SHP77 treated with DMSO at 0.1 percent for 48 hours (cell line): ENCODE data around the gene KATNB1.
A peak's percentile ranks its signal among the peaks of the same experiment; 100 is the strongest.

Experiments used
- DNase-seq: peaks from one replicate; lab custom pipeline; 2025; lab: John Stamatoyannopoulos, UW

KATNB1 gene

GRCh38 chr16:57735755-57736418 is at the start of gene KATNB1:
TSS of gene KATNB1 (plus strand) at chr16:57735770. CDS start at chr16:57737244, 1,474 bp downstream.
- DNase-seq: no peak

DNA sequence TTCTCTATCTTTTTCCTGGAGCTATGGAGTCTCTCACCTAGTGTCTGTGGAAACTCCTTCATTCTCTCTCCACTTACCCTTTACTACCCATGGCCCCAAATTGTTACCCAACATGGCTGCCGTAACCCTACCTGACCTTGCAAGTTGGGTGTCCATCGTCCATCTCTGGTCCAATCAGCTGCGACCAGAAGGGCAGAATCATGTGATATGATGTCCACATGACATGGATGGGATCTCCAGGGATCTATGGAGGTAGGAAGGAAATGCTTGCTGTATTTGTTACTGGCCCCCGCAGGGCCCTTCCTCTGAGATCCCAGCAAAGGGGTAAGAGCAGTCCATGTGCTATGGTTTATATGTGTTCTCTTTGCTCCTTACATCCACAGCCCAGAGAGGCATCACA is 49.0 kb upstream of the KATNB1 start:
- DNase-seq: no peak

DNA sequence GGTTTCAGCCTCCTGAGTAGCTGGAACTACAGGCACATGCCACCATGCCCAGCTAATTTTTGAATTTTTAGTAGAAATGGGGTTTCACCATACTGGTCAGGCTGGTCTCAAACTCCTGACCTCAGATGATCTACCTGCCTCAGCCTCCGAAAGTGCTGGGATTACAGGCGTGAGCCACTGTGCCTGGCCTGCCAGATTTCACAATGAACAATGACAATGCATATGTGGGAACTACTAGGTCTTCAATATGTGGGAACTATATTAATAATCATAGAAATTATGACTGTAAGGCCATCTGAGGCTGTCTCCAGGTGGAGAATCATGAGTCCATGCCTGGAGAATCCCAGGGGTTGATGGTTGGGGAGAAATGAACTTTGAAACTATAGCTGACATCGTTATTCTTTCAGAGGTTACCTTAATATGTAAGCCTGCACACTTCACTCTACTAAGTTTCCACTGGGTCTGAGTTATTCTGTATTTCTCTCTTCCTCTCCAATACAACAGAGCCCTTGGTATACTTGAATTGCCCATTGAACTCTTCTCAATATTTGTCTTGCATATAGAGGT is 48.1 kb upstream of the KATNB1 start:
- no peak for DNase-seq

- DNase-seq: no peak
These were observed 47.0 kb upstream of the KATNB1 start for GRCh38 chr16:57688487-57688986.

GRCh38 chr16:57688987-57689761 is 46.4 kb upstream of the KATNB1 start:
- no peak for DNase-seq

DNA sequence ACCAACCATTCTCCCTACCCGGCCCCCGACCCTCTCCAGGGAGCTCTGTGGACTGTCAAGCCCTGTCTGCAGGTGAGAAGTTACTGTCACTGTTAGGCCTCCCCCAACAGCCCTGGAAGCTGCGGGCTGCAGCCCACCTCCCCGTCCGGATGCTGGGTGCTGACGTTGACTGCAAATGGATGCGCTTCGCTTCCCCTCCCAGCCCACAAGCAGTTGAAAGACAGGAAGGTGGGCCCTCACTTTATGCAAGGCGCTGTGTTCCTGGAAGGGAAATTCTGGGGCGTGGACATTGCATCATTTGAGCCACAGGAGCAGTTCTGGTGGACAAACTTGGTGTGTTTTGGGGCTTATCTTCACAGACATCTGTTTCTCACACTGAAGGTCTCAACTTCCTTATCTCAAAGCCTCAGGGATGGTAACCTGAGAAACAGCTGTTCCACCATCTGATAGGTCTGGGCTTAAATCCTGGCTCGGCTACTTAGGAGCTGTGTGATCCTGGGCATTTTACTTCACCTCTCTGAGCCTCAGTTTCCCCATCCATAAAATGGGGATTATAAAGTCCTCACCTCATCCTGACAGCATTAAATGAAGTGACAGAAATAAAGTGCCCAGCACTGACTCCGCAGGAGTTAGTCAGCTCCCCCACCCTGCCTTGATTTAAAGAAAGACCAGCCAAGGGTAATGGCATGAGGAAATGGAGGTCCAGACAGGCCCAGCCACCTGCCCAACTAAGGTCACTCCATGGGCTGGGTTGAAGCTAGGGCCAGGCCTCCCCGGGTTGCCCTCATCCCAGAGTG is 45.6 kb upstream of the KATNB1 start:
- DNase-seq: no peak

GRCh38 chr16:57690782-57691471 is 44.6 kb upstream of the KATNB1 start:
- no peak for DNase-seq

DNA sequence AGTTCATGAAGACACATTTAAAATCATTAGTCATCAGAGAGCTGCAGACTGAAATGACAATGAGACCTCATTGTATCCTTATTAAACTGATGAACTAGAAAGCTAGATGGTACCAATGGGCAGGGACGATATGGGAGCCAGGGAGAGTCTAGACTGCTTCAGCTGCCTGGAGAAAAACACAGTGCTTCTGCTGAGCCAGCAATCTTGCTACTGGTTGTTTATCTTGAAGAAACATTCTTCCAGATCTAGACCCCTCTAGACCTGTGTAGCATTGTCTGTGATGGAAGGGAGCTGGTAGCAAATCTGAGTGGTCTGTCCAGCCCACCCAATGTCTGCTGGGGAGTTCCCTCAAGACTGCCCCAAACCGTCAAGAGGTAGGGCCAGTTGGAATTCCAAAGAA is 42.9 kb upstream of the KATNB1 start:
- DNase-seq: no peak

- no peak for DNase-seq
These were observed 42.0 kb upstream of the KATNB1 start for GRCh38 chr16:57693550-57693949.

DNA sequence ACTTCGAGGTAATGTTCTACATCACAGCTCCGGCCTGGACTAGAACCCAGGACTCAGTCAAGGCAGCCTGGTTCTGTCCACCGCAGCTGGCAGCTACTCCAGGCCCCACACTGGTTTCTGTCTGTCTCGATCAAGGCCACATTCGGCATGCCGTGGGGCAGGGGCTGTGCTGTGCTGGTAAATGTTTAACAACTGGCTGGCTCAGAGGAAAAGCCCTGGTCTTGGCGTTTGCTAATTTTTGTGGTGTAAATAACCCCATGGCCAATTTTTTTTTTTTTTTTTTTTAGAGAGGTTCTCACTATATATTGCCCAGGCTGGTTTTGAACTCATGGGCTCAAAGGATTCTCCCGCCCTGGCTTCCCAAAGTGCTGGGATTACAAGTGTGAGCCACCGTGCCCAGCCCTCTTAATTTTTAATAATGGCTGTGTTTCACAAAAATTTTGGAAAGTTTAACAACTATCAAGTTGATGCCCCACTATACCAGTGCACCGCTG is 41.3 kb upstream of the KATNB1 start:
- DNase-seq: no peak

GRCh38 chr16:57694725-57695679 is 40.6 kb upstream of the KATNB1 start, which contains the start of gene DRC7:
TSS of gene DRC7 (plus strand) at chr16:57694806. CDS start at chr16:57697950, 3,144 bp downstream.
- peak; percentile 33 for DNase-seq

DNA sequence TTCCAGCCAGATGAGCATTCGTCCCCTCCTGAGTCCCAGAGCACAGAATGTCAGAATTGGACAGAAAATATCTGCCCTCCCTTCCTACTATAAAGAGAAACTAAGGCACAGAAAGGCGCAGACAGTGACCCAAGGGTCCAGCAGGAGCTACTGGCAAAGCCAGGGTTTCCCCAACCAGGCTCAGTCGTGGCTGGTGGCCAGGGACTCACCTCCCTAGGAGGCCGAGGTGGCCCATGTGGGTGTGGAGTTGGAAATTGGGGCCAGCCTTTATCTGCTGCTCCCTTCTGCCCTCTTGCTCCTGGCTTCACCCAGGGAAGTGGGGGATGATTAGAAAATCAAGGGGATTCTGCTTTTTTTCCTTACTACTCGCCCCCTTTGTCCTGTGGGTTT is 39.9 kb upstream of the KATNB1 start:
- DNase-seq: no peak

DNA sequence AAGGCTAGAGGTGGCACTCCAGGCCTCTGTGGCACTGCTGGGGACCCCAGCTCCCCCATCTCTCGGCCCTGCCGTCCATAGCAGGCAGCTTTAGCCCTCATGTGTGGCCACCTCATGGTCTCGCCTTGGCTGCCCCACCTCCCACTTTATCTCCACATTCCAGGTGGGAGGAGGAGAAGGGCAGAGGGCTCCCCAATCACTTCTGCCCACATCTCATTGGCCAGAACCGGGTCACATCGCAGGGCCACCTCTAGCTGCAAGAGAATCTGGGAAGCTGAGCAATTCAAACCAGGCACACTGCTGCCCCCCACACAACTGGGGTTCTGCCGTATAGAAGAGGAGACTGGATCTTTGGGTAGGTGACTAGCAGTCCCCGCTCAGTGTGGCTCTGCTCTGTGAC is 39.3 kb upstream of the KATNB1 start:
- no peak for DNase-seq

DNA sequence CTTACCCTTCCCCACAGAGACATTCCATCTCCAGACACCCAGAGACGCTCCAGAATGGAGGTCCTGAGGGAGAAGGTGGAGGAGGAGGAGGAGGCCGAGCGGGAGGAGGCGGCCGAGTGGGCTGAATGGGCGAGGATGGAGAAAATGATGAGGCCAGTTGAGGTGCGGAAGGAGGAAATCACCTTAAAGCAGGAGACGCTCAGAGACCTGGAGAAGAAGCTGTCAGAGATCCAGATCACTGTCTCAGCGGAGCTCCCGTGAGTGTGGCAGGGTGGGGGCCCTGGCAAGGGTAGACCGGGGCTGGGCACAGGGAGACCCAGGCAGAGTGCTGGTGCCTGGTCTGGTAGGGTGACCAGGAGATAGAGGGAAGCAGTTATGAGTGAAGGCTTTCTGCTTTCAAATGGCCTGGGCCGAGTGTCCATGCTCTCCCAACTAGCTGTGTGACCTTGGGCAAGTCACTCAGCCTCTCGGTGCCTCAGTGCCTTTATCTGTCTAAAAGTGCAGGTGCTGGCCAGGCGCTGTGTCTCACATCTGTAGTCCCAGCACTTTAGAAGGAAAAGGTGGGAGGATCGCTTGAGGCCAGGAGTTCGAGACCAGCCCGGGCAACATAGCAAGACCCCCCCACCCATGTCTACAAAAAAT is 37.6 kb upstream of the KATNB1 start:
- DNase-seq: no peak

- no peak for DNase-seq
These were observed 36.7 kb upstream of the KATNB1 start for GRCh38 chr16:57698812-57699405.

- no peak for DNase-seq
These were observed 36.1 kb upstream of the KATNB1 start for GRCh38 chr16:57699481-57699880.

- DNase-seq: no peak
These were observed 35.7 kb upstream of the KATNB1 start for GRCh38 chr16:57699899-57700298.

GRCh38 chr16:57700781-57701551 is 34.6 kb upstream of the KATNB1 start:
- DNase-seq: no peak
